ENCODE measurements around the gene CASS4.

CASS4 gene

DNA sequence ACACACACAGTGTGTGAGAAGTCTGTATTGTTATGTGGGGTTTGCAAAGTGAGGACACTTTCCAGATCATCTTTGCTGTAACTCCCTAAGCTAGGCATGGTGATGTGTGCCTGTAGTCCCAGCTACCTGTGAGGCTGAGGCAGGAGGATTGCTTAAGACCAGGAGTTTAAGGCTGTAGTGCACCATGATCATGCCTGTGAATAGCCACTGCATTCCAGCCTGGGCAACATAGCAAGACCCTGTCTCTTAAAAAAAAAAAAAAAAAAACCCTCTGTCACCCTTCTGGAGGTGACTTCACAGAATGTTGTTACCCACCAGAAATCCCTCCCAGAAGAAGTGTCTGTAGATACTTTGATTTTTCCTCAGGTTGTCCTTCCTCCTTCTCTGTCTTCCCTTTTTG, 14.9 kb downstream of the CASS4 start:
- H3K27ac ChIP-seq: no peak overlapping the region
- H3K4me3 ChIP-seq (ENCODE audit: low read depth, low read length): no peak overlapping the region
- no peaks in the 10 kb centered on the region for H3K27me3 ChIP-seq (ENCODE audit: control insufficient read depth, insufficient read depth, low read length)
- H3K36me3 ChIP-seq (ENCODE audit: control insufficient read depth, insufficient read depth, low read length): no peaks in the 10 kb centered on the region
- H3K9ac ChIP-seq: no peak overlapping the region
- H3K79me2 ChIP-seq: no peaks in the 10 kb centered on the region
- TF ChIP-seq, protein P1, sequence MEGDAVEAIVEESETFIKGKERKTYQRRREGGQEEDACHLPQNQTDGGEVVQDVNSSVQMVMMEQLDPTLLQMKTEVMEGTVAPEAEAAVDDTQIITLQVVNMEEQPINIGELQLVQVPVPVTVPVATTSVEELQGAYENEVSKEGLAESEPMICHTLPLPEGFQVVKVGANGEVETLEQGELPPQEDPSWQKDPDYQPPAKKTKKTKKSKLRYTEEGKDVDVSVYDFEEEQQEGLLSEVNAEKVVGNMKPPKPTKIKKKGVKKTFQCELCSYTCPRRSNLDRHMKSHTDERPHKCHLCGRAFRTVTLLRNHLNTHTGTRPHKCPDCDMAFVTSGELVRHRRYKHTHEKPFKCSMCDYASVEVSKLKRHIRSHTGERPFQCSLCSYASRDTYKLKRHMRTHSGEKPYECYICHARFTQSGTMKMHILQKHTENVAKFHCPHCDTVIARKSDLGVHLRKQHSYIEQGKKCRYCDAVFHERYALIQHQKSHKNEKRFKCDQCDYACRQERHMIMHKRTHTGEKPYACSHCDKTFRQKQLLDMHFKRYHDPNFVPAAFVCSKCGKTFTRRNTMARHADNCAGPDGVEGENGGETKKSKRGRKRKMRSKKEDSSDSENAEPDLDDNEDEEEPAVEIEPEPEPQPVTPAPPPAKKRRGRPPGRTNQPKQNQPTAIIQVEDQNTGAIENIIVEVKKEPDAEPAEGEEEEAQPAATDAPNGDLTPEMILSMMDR (IDR thresholded peaks at IDR 0.05): no peak
- H3K4me2 ChIP-seq (ENCODE audit: low read length): no peak overlapping the region
- H3K9me3 ChIP-seq (ENCODE audit: control insufficient read depth, low read length): no peaks in the 10 kb centered on the region
- no peak overlapping the region for H2AFZ ChIP-seq
- no peaks in the 10 kb centered on the region for H3K4me1 ChIP-seq

DNA sequence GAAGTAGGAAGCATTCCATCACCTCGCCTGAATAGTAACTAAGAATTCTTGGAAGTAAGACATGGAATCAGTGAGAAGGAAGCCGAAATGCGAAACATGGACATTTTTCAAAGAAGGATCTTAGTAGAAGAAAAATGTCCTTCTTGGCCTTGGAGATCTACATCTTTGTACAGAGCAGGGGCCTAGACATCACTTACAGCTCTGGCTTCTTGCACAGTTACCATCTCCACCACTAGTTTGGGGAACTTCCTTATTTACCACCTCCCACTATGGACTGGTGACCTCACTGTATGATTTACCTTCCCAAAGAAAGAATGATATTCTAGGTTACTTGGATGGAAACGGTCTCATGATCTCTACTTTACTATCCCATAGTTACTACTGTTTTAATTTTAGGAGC, 15.7 kb downstream of the CASS4 start:
- no peaks in the 10 kb centered on the region for H3K79me2 ChIP-seq
- H3K27me3 ChIP-seq (ENCODE audit: control insufficient read depth, insufficient read depth, low read length): no peaks in the 10 kb centered on the region
- H3K4me3 ChIP-seq (ENCODE audit: low read depth, low read length): no peak overlapping the region
- no peak overlapping the region for H3K4me2 ChIP-seq (ENCODE audit: low read length)
- H3K27ac ChIP-seq: no peak overlapping the region
- H3K4me1 ChIP-seq: no peaks in the 10 kb centered on the region
- TF ChIP-seq, protein P1 (IDR thresholded peaks at IDR 0.05): no peak
- H2AFZ ChIP-seq: no peak overlapping the region
- H3K36me3 ChIP-seq (ENCODE audit: control insufficient read depth, insufficient read depth, low read length): no peaks in the 10 kb centered on the region
- no peak overlapping the region for H3K9ac ChIP-seq
- H3K9me3 ChIP-seq (ENCODE audit: control insufficient read depth, low read length): no peaks in the 10 kb centered on the region

DNA sequence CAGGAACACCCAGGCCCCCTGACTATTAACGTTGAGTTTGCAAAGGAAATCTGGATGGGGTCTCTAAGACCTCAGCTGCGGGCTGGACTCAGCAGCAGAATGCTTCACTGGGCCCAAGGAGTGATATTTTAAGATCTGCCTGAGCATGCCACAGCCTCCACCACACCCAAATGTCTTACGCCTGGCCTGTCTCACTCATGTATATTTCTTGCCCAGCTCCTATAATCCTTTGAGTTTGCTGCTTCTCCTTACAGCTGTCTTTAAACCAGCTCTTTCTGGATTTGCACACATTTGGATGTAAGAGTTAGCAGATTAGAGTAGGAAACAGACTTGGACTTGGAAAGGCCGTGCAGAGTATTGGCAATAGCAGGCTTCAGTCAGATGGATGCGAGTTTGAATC, 16.4 kb downstream of the CASS4 start:
- no peaks in the 10 kb centered on the region for H3K9me3 ChIP-seq (ENCODE audit: control insufficient read depth, low read length)
- no peaks in the 10 kb centered on the region for H3K36me3 ChIP-seq (ENCODE audit: control insufficient read depth, insufficient read depth, low read length)
- H3K79me2 ChIP-seq: no peaks in the 10 kb centered on the region
- no peak overlapping the region for H3K4me3 ChIP-seq (ENCODE audit: low read depth, low read length)
- H3K4me2 ChIP-seq (ENCODE audit: low read length): no peak overlapping the region
- no peaks in the 10 kb centered on the region for H3K4me1 ChIP-seq
- H3K9ac ChIP-seq: no peak overlapping the region
- H3K27me3 ChIP-seq (ENCODE audit: control insufficient read depth, insufficient read depth, low read length): no peaks in the 10 kb centered on the region
- H2AFZ ChIP-seq: no peak overlapping the region
- H3K27ac ChIP-seq: no peak overlapping the region
- TF ChIP-seq, protein P1 (IDR thresholded peaks at IDR 0.05): no peak

DNA sequence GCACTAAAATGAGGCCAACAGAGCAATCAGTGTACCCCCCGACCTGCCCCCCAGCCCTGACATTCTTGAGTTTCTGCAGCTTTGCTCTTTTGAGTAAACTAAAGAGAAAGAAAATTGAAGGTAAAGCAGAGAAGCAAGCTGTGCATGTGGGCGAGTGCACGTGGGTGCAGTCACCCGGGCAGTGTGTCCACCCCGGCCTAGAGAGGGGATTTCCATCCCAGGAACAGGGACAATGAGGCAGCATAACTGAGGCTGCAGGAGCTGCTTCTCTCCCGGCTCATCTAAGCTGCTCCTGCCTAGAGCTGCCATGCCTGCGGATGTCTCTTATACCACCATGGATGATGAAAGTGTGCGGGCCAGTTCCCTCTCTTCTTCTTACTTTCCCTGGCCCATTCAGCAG, 16.8 kb downstream of the CASS4 start:
- H3K27ac ChIP-seq: no peak overlapping the region
- no peak overlapping the region for H3K9ac ChIP-seq
- H3K9me3 ChIP-seq (ENCODE audit: control insufficient read depth, low read length): no peaks in the 10 kb centered on the region
- no peaks in the 10 kb centered on the region for H3K4me1 ChIP-seq
- H3K4me3 ChIP-seq (ENCODE audit: low read depth, low read length): no peak overlapping the region
- H3K79me2 ChIP-seq: no peaks in the 10 kb centered on the region
- no peaks in the 10 kb centered on the region for H3K27me3 ChIP-seq (ENCODE audit: control insufficient read depth, insufficient read depth, low read length)
- no peaks in the 10 kb centered on the region for H3K36me3 ChIP-seq (ENCODE audit: control insufficient read depth, insufficient read depth, low read length)
- TF ChIP-seq, protein P1 (IDR thresholded peaks at IDR 0.05): no peak
- no peak overlapping the region for H2AFZ ChIP-seq
- H3K4me2 ChIP-seq (ENCODE audit: low read length): no peak overlapping the region

DNA sequence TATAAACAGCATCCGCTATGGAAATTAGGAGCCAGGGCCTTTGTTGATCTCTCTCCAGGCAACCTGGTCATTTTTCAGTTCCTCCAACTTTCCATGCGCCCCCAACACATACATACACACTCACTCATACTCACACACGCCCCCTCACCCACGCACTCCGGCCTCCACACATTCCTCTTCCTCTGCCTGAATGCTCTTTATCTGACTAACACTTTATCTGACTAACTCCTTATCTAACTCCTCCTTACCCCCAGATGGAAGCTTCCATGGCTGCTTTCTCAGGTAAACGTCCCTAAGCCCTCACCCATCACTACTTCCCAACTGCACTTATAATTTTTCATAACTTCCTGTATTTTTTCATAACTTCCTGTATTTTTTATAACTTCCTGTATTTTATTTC, 17.4 kb downstream of the CASS4 start:
- no peaks in the 10 kb centered on the region for H3K36me3 ChIP-seq (ENCODE audit: control insufficient read depth, insufficient read depth, low read length)
- no peak overlapping the region for H2AFZ ChIP-seq
- no peak overlapping the region for H3K4me2 ChIP-seq (ENCODE audit: low read length)
- TF ChIP-seq, protein P1 (IDR thresholded peaks at IDR 0.05): no peak
- no peaks in the 10 kb centered on the region for H3K79me2 ChIP-seq
- no peaks in the 10 kb centered on the region for H3K9me3 ChIP-seq (ENCODE audit: control insufficient read depth, low read length)
- H3K4me1 ChIP-seq: no peaks in the 10 kb centered on the region
- no peak overlapping the region for H3K4me3 ChIP-seq (ENCODE audit: low read depth, low read length)
- H3K27me3 ChIP-seq (ENCODE audit: control insufficient read depth, insufficient read depth, low read length): no peaks in the 10 kb centered on the region
- no peak overlapping the region for H3K9ac ChIP-seq
- no peak overlapping the region for H3K27ac ChIP-seq
